Epidermal melanocyte (primary cell): ENCODE data around the gene SDCBP2.
A peak's percentile ranks its signal among the peaks of the same experiment; 100 is the strongest.

Experiments
- DNase-seq: peaks from one replicate; pipeline ENCODE4 v3.0.0; 2011; ENCODE audit warnings: low spot score; ENCODE audit not compliant: insufficient read length

Gene SDCBP2

GRCh38 chr20:1331101-1331500 lies 2.2 kb upstream of the SDCBP2 start:
- DNase-seq, result no peak

GRCh38 chr20:1330075-1330830 lies 1.3 kb upstream of the SDCBP2 start:
- no peak for DNase-seq

GRCh38 chr20:1327827-1328679 lies 886 bp downstream of the SDCBP2 start:
- no peak for DNase-seq

- DNase-seq, result no peak
These were observed 1.7 kb downstream of the SDCBP2 start for GRCh38 chr20:1327241-1327653.

- no peak for DNase-seq
These were observed 2.7 kb downstream of the SDCBP2 start for GRCh38 chr20:1326031-1326930.

DNA sequence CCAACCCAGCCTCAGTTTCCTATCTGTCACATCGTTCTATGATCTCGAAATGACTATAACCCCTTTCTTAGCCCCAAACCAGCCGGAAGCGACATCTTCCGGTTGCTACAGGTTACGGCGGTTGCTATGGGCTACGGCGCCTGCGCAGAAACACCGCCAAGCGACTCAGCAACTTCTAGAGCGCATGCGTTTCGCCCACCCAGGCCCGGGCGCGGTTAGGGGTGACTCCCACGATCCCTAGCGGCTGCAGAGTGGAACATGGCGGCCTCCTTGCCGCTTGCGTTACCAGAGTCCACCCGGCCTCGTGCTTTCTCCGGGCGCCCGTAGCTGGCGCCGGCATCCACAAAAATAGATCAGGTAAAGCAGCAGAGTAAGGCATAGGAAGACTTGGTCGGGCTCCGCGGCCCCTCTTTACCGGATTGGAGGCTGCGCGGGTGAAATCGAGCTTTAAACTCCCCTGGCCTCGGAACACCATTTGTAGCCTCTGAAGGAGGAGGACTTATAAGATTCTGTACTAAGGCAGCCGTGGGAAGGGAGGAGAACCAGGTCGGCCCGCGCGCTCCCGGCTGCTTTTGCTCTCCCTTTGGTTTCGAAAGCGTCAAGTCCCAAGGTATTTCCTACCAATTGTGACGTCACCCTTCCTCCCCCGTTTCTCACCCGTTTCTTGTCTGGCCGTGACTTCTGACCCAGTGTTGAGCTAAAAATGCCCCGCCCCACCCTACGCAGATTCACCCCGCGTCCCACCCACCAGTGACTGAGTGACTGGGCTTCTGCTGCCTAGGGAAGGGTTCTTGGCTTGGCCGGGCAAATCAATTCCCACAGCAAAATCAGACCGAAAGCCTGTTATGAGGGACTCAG lies 3.5 kb downstream of the SDCBP2 start:
- peak; percentile 98 for DNase-seq

DNA sequence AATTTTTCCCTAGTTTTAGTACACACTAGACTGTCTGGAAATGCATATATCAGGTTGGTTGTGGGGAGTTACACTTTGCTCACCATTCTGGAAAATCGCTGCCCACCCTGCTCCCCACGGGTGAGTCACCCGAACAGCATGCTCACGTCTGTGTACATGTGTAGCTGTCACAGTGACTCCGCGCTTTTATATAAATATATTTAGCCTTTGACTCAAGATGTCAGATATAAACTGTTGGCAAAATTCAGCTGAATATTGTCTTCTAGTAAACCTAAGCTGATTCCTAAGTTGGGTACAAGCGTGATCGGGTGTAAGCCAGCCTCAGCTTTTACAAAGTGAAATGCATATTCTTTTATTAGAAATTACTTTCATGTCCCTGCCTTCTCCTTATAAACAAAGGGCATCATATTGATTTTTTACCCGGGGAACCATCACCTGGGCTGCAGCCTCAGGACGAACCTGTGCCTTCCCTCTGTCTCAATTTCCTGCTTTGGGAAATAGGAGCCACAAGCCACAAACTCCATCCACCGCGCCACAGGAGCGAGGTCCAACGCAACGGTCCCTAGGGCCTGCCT lies 4.3 kb downstream of the SDCBP2 start:
- DNase-seq, result no peak

DNA sequence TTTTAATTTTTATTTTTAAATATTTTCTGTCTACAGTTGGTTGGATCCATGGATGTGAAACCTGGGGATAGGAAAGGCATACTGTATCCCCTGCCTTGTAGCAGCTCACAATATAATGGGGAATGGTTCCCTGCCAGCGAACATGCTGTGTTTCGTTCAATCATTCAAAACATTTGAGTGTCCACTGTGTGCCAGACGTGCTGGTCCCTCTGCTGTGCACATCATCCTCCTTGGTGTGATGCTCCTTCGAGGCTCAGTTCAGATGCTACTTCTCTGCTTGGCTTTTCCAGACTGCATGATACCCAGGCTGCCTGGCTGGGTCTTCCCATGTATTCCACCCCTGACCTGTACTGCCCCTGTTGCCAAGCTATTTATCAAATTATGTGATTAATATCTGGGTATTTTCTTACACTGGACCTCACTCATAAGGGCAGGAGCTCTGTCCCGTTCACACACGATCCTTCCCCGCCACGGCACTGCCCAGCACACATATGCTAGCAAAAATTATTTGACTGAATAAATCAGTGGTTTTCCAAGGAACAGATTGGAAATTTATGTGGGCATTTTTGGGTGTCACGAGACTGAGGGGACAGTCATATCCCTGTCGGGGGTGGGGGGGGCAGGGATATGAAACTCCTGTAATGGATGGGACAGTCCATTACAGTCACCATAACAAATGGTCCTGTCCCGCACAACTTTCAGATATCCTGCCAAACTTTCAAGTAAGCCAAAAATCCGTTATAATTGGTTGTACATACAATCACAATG lies 4.9 kb downstream of the SDCBP2 start:
- no peak for DNase-seq

- DNase-seq, result no peak
These were observed 5.7 kb downstream of the SDCBP2 start for GRCh38 chr20:1323256-1323655.

- no peak for DNase-seq
These were observed 6.3 kb downstream of the SDCBP2 start for GRCh38 chr20:1322511-1323245.

DNA sequence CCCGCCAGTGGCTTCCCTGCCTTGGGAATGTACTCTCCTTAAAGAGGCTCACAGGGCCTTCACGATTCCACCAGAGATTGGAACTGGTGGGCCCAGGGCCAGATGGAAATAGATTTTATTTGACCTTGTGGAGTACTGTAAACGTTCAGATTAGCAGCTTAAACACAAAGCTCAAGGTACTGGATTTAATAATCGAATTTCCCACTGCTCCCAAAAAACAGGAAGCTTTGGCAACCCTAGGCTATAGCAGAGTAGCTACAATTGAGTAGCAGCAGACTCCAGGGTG lies 7.3 kb downstream of the SDCBP2 start:
- DNase-seq, result no peak

DNA sequence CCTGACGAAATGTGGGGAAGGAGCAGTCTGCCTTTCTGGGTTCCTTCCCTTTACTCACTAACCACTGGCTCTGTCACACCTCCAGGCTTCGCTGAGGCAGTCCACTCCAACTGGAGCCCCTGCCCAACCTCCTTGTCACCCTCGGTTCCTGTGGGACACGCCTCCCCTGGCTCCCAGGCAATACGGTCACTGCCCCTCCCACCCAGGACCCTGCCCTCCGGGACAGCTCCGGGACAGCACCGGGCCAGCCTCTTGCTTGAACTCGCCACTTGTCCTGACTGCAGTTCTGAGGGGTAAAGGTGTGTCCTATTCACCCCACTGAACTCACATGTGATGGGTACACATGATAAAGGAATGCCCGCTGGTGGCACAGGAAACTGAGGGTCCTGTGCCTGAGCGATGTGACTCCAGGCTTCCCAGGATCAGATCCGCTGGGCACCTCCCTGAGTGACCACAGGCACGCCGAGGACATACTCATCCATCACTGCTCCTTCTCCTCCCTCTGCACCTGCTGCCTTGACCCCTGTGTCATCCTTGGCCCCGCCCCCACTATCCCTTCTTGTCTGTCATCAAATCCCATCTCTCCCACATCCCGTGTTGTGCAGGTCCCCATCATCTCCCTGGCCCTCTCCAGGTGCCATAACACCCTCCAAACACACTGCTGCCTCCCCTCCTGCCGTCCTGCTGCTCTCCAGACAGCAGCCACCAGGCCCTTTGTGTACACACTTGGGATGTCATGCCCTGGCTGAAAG lies 7.9 kb downstream of the SDCBP2 start:
- DNase-seq, result no peak

GRCh38 chr20:1320016-1320415 lies 8.9 kb downstream of the SDCBP2 start:
- DNase-seq, result no peak

- no peak for DNase-seq
These were observed 9.5 kb downstream of the SDCBP2 start for GRCh38 chr20:1319462-1319861.

DNA sequence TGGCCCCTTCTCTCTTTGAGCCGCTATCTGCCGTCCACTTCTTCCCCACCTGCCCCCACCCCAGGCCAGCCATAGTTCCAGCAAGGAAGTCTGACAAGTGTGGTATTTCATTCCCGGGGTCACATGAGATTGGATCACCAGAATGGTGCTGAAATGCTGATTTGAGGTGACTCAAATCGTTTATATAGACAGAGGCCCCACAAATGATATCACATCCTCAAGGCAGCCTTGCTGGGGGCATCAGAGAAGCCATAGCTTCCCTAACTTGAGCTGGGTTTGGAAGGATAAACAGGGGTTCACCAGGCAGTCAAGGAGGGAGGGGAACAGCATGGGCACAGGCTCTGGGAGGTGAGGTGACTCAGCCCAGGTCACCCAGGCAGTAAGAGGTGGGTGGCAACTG lies 9.9 kb downstream of the SDCBP2 start:
- no peak for DNase-seq

DNA sequence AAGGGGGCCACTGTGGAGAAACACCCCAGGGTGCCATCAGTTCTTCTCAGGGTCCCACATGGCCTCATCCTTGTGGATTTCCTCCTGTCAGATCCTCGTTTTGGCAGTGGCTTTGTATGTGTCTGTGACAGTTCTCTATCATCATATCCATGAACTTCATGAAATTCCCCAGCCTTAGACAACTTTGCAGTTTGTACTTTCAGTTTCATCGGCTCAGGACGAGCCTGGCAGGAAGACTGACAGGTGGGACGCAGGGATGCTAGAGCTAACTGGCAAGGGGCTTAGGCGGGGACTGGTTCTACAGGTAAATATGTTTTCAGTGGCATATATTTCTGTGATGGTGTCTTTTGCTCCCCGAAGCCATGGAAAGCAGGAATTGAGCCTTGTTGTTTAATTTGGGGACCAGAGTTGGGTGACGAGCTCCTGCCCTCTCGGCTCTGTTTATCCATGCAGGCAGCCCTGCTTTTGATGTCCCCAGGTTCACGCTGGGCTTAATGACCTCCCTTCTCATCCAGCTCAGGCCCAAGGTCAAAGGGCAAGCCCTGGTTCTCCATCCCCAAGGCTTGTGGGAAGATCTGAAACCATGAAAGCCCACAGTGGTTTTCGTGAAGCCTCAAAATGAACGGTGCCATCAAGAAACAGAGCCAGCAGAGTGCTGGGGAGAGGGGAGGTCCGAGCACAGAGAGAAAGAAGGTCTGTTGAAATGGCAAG lies 11.2 kb downstream of the SDCBP2 start:
- no peak for DNase-seq

- no peak for DNase-seq
These were observed 13.1 kb downstream of the SDCBP2 start for GRCh38 chr20:1315804-1316203.
